Loucy (cell line): Measurements from ENCODE around the gene IRAG1.

Source experiments
- H2AFZ ChIP-seq: fragments of 200-600 bp; sonication (generic); 2 replicates; pipeline ENCODE4 v1.6.0; 2016; ENCODE audit warnings: antibody characterized with exemption, mild to moderate bottlenecking, low read length, moderate library complexity
- H3F3A ChIP-seq: fragments of 200-600 bp; 2 replicates; pipeline ENCODE4 v1.6.0; 2016; ENCODE audit warnings: antibody characterized with exemption, low read depth, mild to moderate bottlenecking
- H3K27me3 ChIP-seq: fragments of 200-600 bp; sonication (generic); 2 replicates; pipeline ENCODE4 v1.6.1; 2014; ENCODE audit warnings: low read length, mild to moderate bottlenecking; ENCODE audit not compliant: insufficient read depth, poor library complexity, severe bottlenecking
- H3K36me3 ChIP-seq: fragments of 200-600 bp; sonication (generic); 2 replicates; pipeline ENCODE4 v1.6.1; 2016; ENCODE audit warnings: low read length; ENCODE audit not compliant: insufficient read depth
- H3K4me1 ChIP-seq: fragments of 200-600 bp; sonication (generic); 2 replicates; pipeline ENCODE4 v1.5.1; 2014; ENCODE audit warnings: low read length, mild to moderate bottlenecking; ENCODE audit not compliant: insufficient read depth, poor library complexity, severe bottlenecking
- H3K4me2 ChIP-seq: fragments of 200-600 bp; sonication (generic); 2 replicates; pipeline ENCODE4 v1.6.0; 2014; ENCODE audit warnings: antibody characterized with exemption, low read length, low read depth, mild to moderate bottlenecking; ENCODE audit not compliant: poor library complexity, severe bottlenecking
- H3K4me3 ChIP-seq: fragments of 200-600 bp; sonication (generic); 2 replicates; pipeline ENCODE4 v1.5.1; 2014; ENCODE audit warnings: low read length, mild to moderate bottlenecking, mixed read lengths; ENCODE audit not compliant: poor library complexity, severe bottlenecking
- H3K79me2 ChIP-seq: fragments of 200-600 bp; sonication (generic); 2 replicates; pipeline ENCODE4 v1.6.1; 2014; ENCODE audit warnings: low read length; ENCODE audit not compliant: insufficient read depth
- H3K9ac ChIP-seq: fragments of 200-600 bp; sonication (generic); 2 replicates; pipeline ENCODE4 v1.6.0; 2014; ENCODE audit warnings: mild to moderate bottlenecking, low read depth, low read length, moderate library complexity; ENCODE audit not compliant: poor library complexity, severe bottlenecking
- H3K9me2 ChIP-seq: fragments of 200-600 bp; sonication (generic); replicated peaks from 2 replicates; pipeline ENCODE4 v1.6.1; 2016; ENCODE audit warnings: low read depth, low read length, mixed read lengths
- H3K9me3 ChIP-seq: fragments of 200-600 bp; sonication (generic); 2 replicates; pipeline ENCODE4 v1.6.1; 2014; ENCODE audit warnings: mild to moderate bottlenecking, antibody characterized with exemption, low read length, low read depth; ENCODE audit not compliant: insufficient read depth
- H4K20me1 ChIP-seq: fragments of 200-600 bp; sonication (generic); 2 replicates; pipeline ENCODE4 v1.6.0; 2014; ENCODE audit warnings: antibody characterized with exemption, low read length, mild to moderate bottlenecking; ENCODE audit not compliant: insufficient read depth, poor library complexity, severe bottlenecking
- CTCF ChIP-seq: fragments of 200-600 bp; sonication (generic); conservative IDR thresholded peaks from 2 replicates; pipeline ENCODE4 v1.5.1; 2014; ENCODE audit warnings: mild to moderate bottlenecking, antibody characterized with exemption, low read length
- EZH2phosphoT487 ChIP-seq: fragments of 200-600 bp; IDR thresholded peaks from 2 replicates; pipeline ENCODE4 v1.6.1; 2018; ENCODE audit warnings: antibody characterized with exemption, mild to moderate bottlenecking, moderate library complexity, borderline replicate concordance

Gene IRAG1

GRCh38 chr11:10666556-10667520 lies 26.7 kb downstream of the IRAG1 start:
- Histone ChIP-seq H3K79me2 (no peaks in the 10 kb centered on the region), H2AFZ (no peak overlapping the region), H3K9me2 (no peaks in the 10 kb centered on the region), H3K27me3 (no peaks in the 10 kb centered on the region), H3K4me1 (peaks cover 24% of the 10 kb centered on the region), H4K20me1 (no peaks in the 10 kb centered on the region), H3F3A (no peaks in the 10 kb centered on the region), H3K9me3 (no peaks in the 10 kb centered on the region), H3K4me3 (no peak overlapping the region), H3K4me2 (no peak overlapping the region), H3K9ac (no peak overlapping the region), H3K36me3 (no peaks in the 10 kb centered on the region)
- TF ChIP-seq EZH2phosphoT487: no peak
- no peak for TF ChIP-seq CTCF

GRCh38 chr11:10664496-10664895 lies 29.1 kb downstream of the IRAG1 start:
- Histone ChIP-seq H3K4me3 (no peak overlapping the region), H3K27me3 (no peaks in the 10 kb centered on the region), H3K9me2 (no peaks in the 10 kb centered on the region), H3K36me3 (no peaks in the 10 kb centered on the region), H3K4me1 (peaks cover 19% of the 10 kb centered on the region), H3K79me2 (no peaks in the 10 kb centered on the region), H2AFZ (peak overlapping the region; percentile 40), H4K20me1 (no peaks in the 10 kb centered on the region), H3K9me3 (no peaks in the 10 kb centered on the region), H3F3A (no peaks in the 10 kb centered on the region), H3K4me2 (no peak overlapping the region), H3K9ac (no peak overlapping the region)
- no peak for TF ChIP-seq EZH2phosphoT487
- TF ChIP-seq CTCF: no peak

GRCh38 chr11:10663990-10664389 lies 29.6 kb downstream of the IRAG1 start:
- Histone ChIP-seq H4K20me1 (no peaks in the 10 kb centered on the region), H3K27me3 (no peaks in the 10 kb centered on the region), H3K9me3 (no peaks in the 10 kb centered on the region), H3K4me2 (no peak overlapping the region), H3K9me2 (no peaks in the 10 kb centered on the region), H3K79me2 (no peaks in the 10 kb centered on the region), H3K9ac (no peak overlapping the region), H3K36me3 (no peaks in the 10 kb centered on the region), H3K4me1 (peaks cover 19% of the 10 kb centered on the region), H3K4me3 (no peak overlapping the region), H3F3A (no peaks in the 10 kb centered on the region), H2AFZ (peak overlapping the region; percentile 40)
- no peak for TF ChIP-seq CTCF
- TF ChIP-seq EZH2phosphoT487: no peak
